Measurements from ENCODE around the gene DIPK1B. TPM values are rescaled to one million over a fixed set of nuclear protein-coding genes. Genes with fewer than 3 reads are reported as not detected.

Gene DIPK1B
- total RNA-seq, 1 donor from 2014 or later = 22.4 TPM

- Mint-ChIP-seq H3K27me3 (ENCODE audit: low read depth, unreplicated experiment) (peaks cover 16% of the 10 kb centered on the region), H3K9me3 (ENCODE audit: unreplicated experiment) (peaks cover 3% of the 10 kb centered on the region), H3K4me1 (ENCODE audit: low read depth, unreplicated experiment) (no peaks in the 10 kb centered on the region), H3K36me3 (ENCODE audit: low read depth, unreplicated experiment) (no peaks in the 10 kb centered on the region), H3K4me3 (ENCODE audit: unreplicated experiment) (no peak overlapping the region), H3K27ac (ENCODE audit: unreplicated experiment) (no peak overlapping the region)
- no peak for FAIRE-seq
- no peaks in the 10 kb centered on the region for H4K20me1 ChIP-seq (ENCODE audit: insufficient read depth, low read length)
- no peaks in the 10 kb centered on the region for H3K79me2 ChIP-seq (ENCODE audit: insufficient read depth, low read length)
- H3K4me3 ChIP-seq (ENCODE audit: insufficient read depth, low read depth, low read length) = no peak overlapping the region
- H3K9me3 ChIP-seq (ENCODE audit: insufficient read depth, low read depth, low read length) = no peaks in the 10 kb centered on the region
- H3K27ac ChIP-seq (ENCODE audit: low read depth, low read length) = no peak overlapping the region
- H3K9ac ChIP-seq (ENCODE audit: low read length) = no peak overlapping the region
- H3K36me3 ChIP-seq (ENCODE audit: insufficient read depth, low read length) = no peaks in the 10 kb centered on the region
- H3K4me1 ChIP-seq (ENCODE audit: insufficient read depth, low read length) = no peaks in the 10 kb centered on the region
- peaks cover 19% of the 10 kb centered on the region for H3K27me3 ChIP-seq (ENCODE audit: insufficient read depth, low read length)
- TF ChIP-seq CTCF (IDR thresholded peaks at IDR 0.05; ENCODE audit: insufficient read depth, low read depth, low read length) (no peak), EZH2 (IDR thresholded peaks at IDR 0.05; ENCODE audit: insufficient read depth, low read length) (no peak)
- DNase-seq (ENCODE audit: low read depth) = no peak
- H2AFZ ChIP-seq (ENCODE audit: low read depth, low read length) = no peak overlapping the region
- no peak overlapping the region for H3K4me2 ChIP-seq (ENCODE audit: low read length)
Observed at GRCh38 chr9:136740069-136740468, 27.7 kb downstream of the DIPK1B start.

- Mint-ChIP-seq H3K9me3 (ENCODE audit: unreplicated experiment) (peaks cover 3% of the 10 kb centered on the region), H3K27me3 (ENCODE audit: low read depth, unreplicated experiment) (peaks cover 15% of the 10 kb centered on the region), H3K4me1 (ENCODE audit: low read depth, unreplicated experiment) (no peaks in the 10 kb centered on the region), H3K4me3 (ENCODE audit: unreplicated experiment) (no peak overlapping the region), H3K36me3 (ENCODE audit: low read depth, unreplicated experiment) (no peaks in the 10 kb centered on the region), H3K27ac (ENCODE audit: unreplicated experiment) (no peak overlapping the region)
- Histone ChIP-seq H3K4me1 (ENCODE audit: insufficient read depth, low read length) (no peaks in the 10 kb centered on the region), H3K4me3 (ENCODE audit: insufficient read depth, low read depth, low read length) (no peak overlapping the region), H2AFZ (ENCODE audit: low read depth, low read length) (no peak overlapping the region), H3K27me3 (ENCODE audit: insufficient read depth, low read length) (peaks cover 19% of the 10 kb centered on the region), H3K36me3 (ENCODE audit: insufficient read depth, low read length) (no peaks in the 10 kb centered on the region), H4K20me1 (ENCODE audit: insufficient read depth, low read length) (no peaks in the 10 kb centered on the region), H3K9ac (ENCODE audit: low read length) (no peak overlapping the region), H3K27ac (ENCODE audit: low read depth, low read length) (no peak overlapping the region), H3K4me2 (ENCODE audit: low read length) (no peak overlapping the region), H3K9me3 (ENCODE audit: insufficient read depth, low read depth, low read length) (no peaks in the 10 kb centered on the region), H3K79me2 (ENCODE audit: insufficient read depth, low read length) (no peaks in the 10 kb centered on the region)
- FAIRE-seq (no peak), DNase-seq (ENCODE audit: low read depth) (no peak)
- TF ChIP-seq EZH2 (IDR thresholded peaks at IDR 0.05; ENCODE audit: insufficient read depth, low read length) (no peak), CTCF (IDR thresholded peaks at IDR 0.05; ENCODE audit: insufficient read depth, low read depth, low read length) (no peak)
Observed at GRCh38 chr9:136740491-136740890, 28.1 kb downstream of the DIPK1B start.

GRCh38 chr9:136740971-136741882 is 28.9 kb downstream of the DIPK1B start:
- Mint-ChIP-seq H3K27ac (ENCODE audit: unreplicated experiment) (no peak overlapping the region), H3K9me3 (ENCODE audit: unreplicated experiment) (peaks cover 3% of the 10 kb centered on the region), H3K27me3 (ENCODE audit: low read depth, unreplicated experiment) (peaks cover 17% of the 10 kb centered on the region), H3K4me3 (ENCODE audit: unreplicated experiment) (no peak overlapping the region), H3K36me3 (ENCODE audit: low read depth, unreplicated experiment) (no peaks in the 10 kb centered on the region), H3K4me1 (ENCODE audit: low read depth, unreplicated experiment) (no peaks in the 10 kb centered on the region)
- Histone ChIP-seq H3K27ac (ENCODE audit: low read depth, low read length) (no peak overlapping the region), H3K4me1 (ENCODE audit: insufficient read depth, low read length) (no peaks in the 10 kb centered on the region), H3K4me3 (ENCODE audit: insufficient read depth, low read depth, low read length) (no peak overlapping the region), H3K4me2 (ENCODE audit: low read length) (no peak overlapping the region), H3K27me3 (ENCODE audit: insufficient read depth, low read length) (peaks cover 19% of the 10 kb centered on the region), H3K9me3 (ENCODE audit: insufficient read depth, low read depth, low read length) (no peaks in the 10 kb centered on the region), H3K36me3 (ENCODE audit: insufficient read depth, low read length) (no peaks in the 10 kb centered on the region), H3K9ac (ENCODE audit: low read length) (no peak overlapping the region), H2AFZ (ENCODE audit: low read depth, low read length) (no peak overlapping the region), H3K79me2 (ENCODE audit: insufficient read depth, low read length) (no peaks in the 10 kb centered on the region), H4K20me1 (ENCODE audit: insufficient read depth, low read length) (no peaks in the 10 kb centered on the region)
- TF ChIP-seq CTCF (IDR thresholded peaks at IDR 0.05; ENCODE audit: insufficient read depth, low read depth, low read length) = no peak
- TF ChIP-seq EZH2 (IDR thresholded peaks at IDR 0.05; ENCODE audit: insufficient read depth, low read length) = no peak
- no peak for DNase-seq (ENCODE audit: low read depth)
- FAIRE-seq = no peak

All from astrocyte (in vitro differentiated cells and primary cell).